ENCODE measurements around the gene HK1. TPM values are rescaled to one million over a fixed set of nuclear protein-coding genes. Genes with fewer than 3 reads are reported as not detected.

HK1 gene
- total and polyA plus RNA-seq, 2 of the 13 experiments (the other 11 are each of a cell fraction or from before 2014, with no cell fraction given) = 0.29 to 1.5 TPM

DNA sequence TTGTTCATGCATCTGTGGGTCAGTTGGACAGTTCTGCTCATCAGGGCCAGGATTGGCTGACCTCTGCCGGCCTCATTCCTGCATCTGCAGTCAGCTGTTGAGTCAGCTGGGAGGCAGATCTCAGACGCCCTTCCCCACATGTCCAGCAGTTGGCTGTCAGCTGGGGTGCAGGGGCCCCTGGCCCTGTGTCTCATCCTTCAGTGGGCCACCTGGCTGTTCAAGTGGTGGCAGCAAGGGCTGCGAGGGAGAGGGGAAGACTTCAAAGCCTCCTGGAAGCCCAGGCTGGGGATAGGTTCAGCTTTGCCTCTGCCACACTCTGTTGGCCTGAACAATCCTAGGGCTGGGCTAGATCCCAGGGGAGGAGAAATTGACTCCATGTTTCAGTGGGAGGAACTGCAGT is 105.3 kb downstream of the HK1 start (continued):
- TF ChIP-seq, protein P1, sequence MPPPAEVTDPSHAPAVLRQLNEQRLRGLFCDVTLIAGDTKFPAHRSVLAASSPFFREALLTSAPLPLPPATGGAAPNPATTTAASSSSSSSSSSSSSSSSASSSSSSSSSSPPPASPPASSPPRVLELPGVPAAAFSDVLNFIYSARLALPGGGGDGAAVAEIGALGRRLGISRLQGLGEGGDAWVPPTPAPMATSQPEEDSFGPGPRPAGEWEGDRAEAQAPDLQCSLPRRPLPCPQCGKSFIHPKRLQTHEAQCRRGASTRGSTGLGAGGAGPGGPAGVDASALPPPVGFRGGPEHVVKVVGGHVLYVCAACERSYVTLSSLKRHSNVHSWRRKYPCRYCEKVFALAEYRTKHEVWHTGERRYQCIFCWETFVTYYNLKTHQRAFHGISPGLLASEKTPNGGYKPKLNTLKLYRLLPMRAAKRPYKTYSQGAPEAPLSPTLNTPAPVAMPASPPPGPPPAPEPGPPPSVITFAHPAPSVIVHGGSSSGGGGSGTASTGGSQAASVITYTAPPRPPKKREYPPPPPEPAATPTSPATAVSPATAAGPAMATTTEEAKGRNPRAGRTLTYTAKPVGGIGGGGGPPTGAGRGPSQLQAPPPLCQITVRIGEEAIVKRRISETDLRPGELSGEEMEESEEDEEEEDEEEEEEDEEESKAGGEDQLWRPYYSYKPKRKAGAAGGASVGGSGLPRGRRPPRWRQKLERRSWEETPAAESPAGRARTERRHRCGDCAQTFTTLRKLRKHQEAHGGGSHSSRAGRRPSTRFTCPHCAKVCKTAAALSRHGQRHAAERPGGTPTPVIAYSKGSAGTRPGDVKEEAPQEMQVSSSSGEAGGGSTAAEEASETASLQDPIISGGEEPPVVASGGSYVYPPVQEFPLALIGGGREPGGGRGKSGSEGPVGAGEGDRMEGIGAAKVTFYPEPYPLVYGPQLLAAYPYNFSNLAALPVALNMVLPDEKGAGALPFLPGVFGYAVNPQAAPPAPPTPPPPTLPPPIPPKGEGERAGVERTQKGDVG (CRISPR knock-in tag; IDR thresholded peaks at IDR 0.05; ENCODE audit: borderline replicate concordance) = no peak
- TF ChIP-seq ETV5 (CRISPR knock-in tag; IDR thresholded peaks at IDR 0.05; ENCODE audit: borderline replicate concordance) = no peak
- TF ChIP-seq ZNF678 (CRISPR knock-in tag; IDR thresholded peaks at IDR 0.05) = no peak
- no peak for TF ChIP-seq TSC22D2 (CRISPR knock-in tag; IDR thresholded peaks at IDR 0.05; ENCODE audit: borderline replicate concordance)
- no peak for TF ChIP-seq RBM22 (optimal IDR thresholded peaks at IDR 0.05; ENCODE audit: low read length)
- TF ChIP-seq SOX13 (IDR thresholded peaks at IDR 0.05) = no peak
- TF ChIP-seq SOX13 (CRISPR knock-in tag; conservative IDR thresholded peaks at IDR 0.05 in 1 of 2, IDR thresholded peaks at IDR 0.05 in 1 of 2) = no peak
- TF ChIP-seq, protein P2, sequence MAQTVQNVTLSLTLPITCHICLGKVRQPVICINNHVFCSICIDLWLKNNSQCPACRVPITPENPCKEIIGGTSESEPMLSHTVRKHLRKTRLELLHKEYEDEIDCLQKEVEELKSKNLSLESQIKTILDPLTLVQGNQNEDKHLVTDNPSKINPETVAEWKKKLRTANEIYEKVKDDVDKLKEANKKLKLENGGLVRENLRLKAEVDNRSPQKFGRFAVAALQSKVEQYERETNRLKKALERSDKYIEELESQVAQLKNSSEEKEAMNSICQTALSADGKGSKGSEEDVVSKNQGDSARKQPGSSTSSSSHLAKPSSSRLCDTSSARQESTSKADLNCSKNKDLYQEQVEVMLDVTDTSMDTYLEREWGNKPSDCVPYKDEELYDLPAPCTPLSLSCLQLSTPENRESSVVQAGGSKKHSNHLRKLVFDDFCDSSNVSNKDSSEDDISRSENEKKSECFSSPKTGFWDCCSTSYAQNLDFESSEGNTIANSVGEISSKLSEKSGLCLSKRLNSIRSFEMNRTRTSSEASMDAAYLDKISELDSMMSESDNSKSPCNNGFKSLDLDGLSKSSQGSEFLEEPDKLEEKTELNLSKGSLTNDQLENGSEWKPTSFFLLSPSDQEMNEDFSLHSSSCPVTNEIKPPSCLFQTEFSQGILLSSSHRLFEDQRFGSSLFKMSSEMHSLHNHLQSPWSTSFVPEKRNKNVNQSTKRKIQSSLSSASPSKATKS (CRISPR knock-in tag; IDR thresholded peaks at IDR 0.05) = no peak
- 0 out of 2 replicates have a peak, but pooled peaks have one; percentile 27 for TF ChIP-seq SAP130 (CRISPR knock-in tag; IDR thresholded peaks at IDR 0.05; ENCODE audit: low read depth)
- TF ChIP-seq, protein P3, sequence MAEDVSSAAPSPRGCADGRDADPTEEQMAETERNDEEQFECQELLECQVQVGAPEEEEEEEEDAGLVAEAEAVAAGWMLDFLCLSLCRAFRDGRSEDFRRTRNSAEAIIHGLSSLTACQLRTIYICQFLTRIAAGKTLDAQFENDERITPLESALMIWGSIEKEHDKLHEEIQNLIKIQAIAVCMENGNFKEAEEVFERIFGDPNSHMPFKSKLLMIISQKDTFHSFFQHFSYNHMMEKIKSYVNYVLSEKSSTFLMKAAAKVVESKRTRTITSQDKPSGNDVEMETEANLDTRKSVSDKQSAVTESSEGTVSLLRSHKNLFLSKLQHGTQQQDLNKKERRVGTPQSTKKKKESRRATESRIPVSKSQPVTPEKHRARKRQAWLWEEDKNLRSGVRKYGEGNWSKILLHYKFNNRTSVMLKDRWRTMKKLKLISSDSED (CRISPR knock-in tag; IDR thresholded peaks at IDR 0.05) = no peak
- no peak for TF ChIP-seq CBFB (CRISPR knock-in tag; IDR thresholded peaks at IDR 0.05)
- TF ChIP-seq, protein P4, sequence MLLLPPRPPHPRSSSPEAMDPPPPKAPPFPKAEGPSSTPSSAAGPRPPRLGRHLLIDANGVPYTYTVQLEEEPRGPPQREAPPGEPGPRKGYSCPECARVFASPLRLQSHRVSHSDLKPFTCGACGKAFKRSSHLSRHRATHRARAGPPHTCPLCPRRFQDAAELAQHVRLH (CRISPR knock-in tag; IDR thresholded peaks at IDR 0.05; ENCODE audit: borderline replicate concordance, low read depth) = no peak
- no peak for TF ChIP-seq NR3C1 (CRISPR knock-in tag; IDR thresholded peaks at IDR 0.05)
- no peak for TF ChIP-seq ELF4 (CRISPR knock-in tag; IDR thresholded peaks at IDR 0.05; ENCODE audit: borderline replicate concordance)
- TF ChIP-seq, protein P5, sequence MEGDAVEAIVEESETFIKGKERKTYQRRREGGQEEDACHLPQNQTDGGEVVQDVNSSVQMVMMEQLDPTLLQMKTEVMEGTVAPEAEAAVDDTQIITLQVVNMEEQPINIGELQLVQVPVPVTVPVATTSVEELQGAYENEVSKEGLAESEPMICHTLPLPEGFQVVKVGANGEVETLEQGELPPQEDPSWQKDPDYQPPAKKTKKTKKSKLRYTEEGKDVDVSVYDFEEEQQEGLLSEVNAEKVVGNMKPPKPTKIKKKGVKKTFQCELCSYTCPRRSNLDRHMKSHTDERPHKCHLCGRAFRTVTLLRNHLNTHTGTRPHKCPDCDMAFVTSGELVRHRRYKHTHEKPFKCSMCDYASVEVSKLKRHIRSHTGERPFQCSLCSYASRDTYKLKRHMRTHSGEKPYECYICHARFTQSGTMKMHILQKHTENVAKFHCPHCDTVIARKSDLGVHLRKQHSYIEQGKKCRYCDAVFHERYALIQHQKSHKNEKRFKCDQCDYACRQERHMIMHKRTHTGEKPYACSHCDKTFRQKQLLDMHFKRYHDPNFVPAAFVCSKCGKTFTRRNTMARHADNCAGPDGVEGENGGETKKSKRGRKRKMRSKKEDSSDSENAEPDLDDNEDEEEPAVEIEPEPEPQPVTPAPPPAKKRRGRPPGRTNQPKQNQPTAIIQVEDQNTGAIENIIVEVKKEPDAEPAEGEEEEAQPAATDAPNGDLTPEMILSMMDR (CRISPR knock-in tag; IDR thresholded peaks at IDR 0.05) = peak; percentile 35
- TF ChIP-seq, protein P6, sequence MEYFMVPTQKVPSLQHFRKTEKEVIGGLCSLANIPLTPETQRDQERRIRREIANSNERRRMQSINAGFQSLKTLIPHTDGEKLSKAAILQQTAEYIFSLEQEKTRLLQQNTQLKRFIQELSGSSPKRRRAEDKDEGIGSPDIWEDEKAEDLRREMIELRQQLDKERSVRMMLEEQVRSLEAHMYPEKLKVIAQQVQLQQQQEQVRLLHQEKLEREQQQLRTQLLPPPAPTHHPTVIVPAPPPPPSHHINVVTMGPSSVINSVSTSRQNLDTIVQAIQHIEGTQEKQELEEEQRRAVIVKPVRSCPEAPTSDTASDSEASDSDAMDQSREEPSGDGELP (IDR thresholded peaks at IDR 0.05; ENCODE audit: borderline replicate concordance, low read depth) = peak; percentile 95
- no peak for TF ChIP-seq SIN3B (IDR thresholded peaks at IDR 0.05; ENCODE audit: low read length)

All from HepG2 (cell line).